Bronchial epithelial cell (primary cell): ENCODE data around the gene KCNN3. TPM values are rescaled to one million over a fixed set of nuclear protein-coding genes. Genes with fewer than 3 reads are reported as not detected.

Source experiments
- DNase-seq: peaks from one replicate; pipeline ENCODE4 v3.0.0-alpha.2; 2010; ENCODE audit warnings: low read depth
- FAIRE-seq: peaks from 2 replicates; lab custom pipeline; 2011; peaks lifted over from hg19 to GRCh38; lab: Jason Lieb, UNC
- H3K27me3 ChIP-seq: 2 replicates; pipeline ENCODE4 v1.5.1; 2011; ENCODE audit warnings: low read length; ENCODE audit not compliant: control insufficient read depth, insufficient read depth
- H3K36me3 ChIP-seq: 2 replicates; pipeline ENCODE4 v1.5.1; 2011; ENCODE audit warnings: low read length; ENCODE audit not compliant: control insufficient read depth, insufficient read depth
- H3K4me3 ChIP-seq: 2 replicates; pipeline ENCODE4 v1.5.1; 2011; ENCODE audit warnings: mild to moderate bottlenecking, low read depth, low read length, control low read depth
- CTCF ChIP-seq: IDR thresholded peaks from 2 replicates; pipeline ENCODE4 v1.5.1; 2011; ENCODE audit warnings: mild to moderate bottlenecking, moderate library complexity, low read length, control low read depth, inconsistent platforms; ENCODE audit not compliant: insufficient read depth, severe bottlenecking
- total RNA-seq: library from RNA; depleted of rRNA; stranded (reverse); fragments of >200 nt; gene quantifications from 2 replicates; pipeline ENCODE4 v1.2.1, GENCODE V29; 2014

The KCNN3 gene
- total RNA-seq, 1 donor from 2014 or later: under 0.01 TPM

GRCh38 chr1:154797175-154797574 lies 72.9 kb downstream of the KCNN3 start:
- H3K36me3 ChIP-seq: no peaks in the 10 kb centered on the region
- FAIRE-seq (no peak), DNase-seq (no peak)
- H3K27me3 ChIP-seq: peaks cover 9% of the 10 kb centered on the region
- H3K4me3 ChIP-seq: no peak overlapping the region
- TF ChIP-seq CTCF: no peak

DNA sequence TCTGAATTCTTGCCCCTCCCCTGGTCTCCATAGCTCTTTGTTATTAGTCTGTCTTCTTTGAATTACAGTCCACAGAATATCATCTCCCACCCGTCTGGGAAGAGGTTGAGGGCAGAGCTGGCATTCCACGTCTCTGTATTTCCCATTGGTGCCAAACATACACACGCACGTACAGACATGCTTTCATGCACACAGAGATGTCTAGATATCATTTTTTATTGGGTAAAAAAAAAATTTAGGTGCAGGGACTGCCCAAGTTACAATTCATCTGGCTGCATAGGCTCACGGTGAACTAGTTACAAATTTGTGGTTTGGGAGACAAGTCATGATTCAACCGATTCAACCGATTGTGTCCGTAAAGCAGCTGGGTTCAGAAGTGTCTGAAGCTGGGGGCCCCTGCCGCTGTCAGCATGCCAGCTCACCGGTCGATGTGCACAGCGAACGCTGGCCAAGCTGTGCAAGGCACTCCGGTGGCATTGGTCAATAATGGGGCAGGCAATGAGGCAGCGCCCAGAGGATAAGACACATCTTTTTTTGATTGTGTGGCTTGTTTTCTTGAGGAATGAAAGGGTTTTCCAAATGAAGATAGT lies 73.7 kb downstream of the KCNN3 start:
- no peak overlapping the region for H3K4me3 ChIP-seq
- FAIRE-seq: no peak
- H3K36me3 ChIP-seq: no peaks in the 10 kb centered on the region
- DNase-seq: no peak
- H3K27me3 ChIP-seq: peaks cover 7% of the 10 kb centered on the region
- no peak for TF ChIP-seq CTCF

- FAIRE-seq (no peak), DNase-seq (no peak)
- peaks cover 5% of the 10 kb centered on the region for H3K27me3 ChIP-seq
Measured at GRCh38 chr1:154794608-154795007, 75.5 kb downstream of the KCNN3 start.

GRCh38 chr1:154793685-154794084 lies 76.4 kb downstream of the KCNN3 start:
- no peak for DNase-seq
- Histone ChIP-seq H3K27me3 (peaks cover 5% of the 10 kb centered on the region), H3K36me3 (no peaks in the 10 kb centered on the region), H3K4me3 (no peak overlapping the region)
- no peak for TF ChIP-seq CTCF
- no peak for FAIRE-seq

More at GRCh38 chr1:154794608-154795007, 75.5 kb downstream of the KCNN3 start:
- no peaks in the 10 kb centered on the region for H3K36me3 ChIP-seq
- no peak overlapping the region for H3K4me3 ChIP-seq
- no peak for TF ChIP-seq CTCF

DNA sequence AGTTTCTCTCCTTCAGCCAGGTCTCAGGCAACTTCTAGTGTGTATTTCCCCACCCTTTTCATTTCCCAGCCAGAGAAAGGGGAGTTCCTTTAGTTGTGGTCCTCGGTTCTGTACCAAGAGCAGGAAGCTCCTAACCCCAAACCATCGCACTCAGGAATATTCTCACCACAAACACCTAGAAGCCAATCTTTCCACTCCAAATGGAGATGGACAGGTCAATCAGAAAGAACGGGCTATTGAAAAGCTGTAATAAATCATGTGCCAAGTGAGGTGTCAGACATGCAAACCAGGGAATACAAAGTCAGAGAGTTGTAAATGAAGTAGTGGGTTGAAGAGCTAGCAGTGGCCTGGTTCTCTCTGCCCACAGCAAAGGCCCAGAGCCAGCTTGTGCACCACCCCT lies 77.2 kb downstream of the KCNN3 start:
- FAIRE-seq: no peak
- no peak for TF ChIP-seq CTCF

More for the DNA sequence above, 77.2 kb downstream of the KCNN3 start:
- DNase-seq: no peak
- Histone ChIP-seq H3K27me3 (peaks cover 5% of the 10 kb centered on the region), H3K4me3 (no peak overlapping the region), H3K36me3 (no peaks in the 10 kb centered on the region)
